ENCODE data around the gene TUBE1. TPM values are rescaled to one million over a fixed set of nuclear protein-coding genes. Genes with fewer than 3 reads are reported as not detected.
A peak's percentile ranks its signal among the peaks of the same experiment; 100 is the strongest.

The TUBE1 gene
- total RNA-seq, 4 donors from 2014 or later = 6.1 to 14.7 (median 10.0) TPM

GRCh38 chr6:112036088-112036637 is 51.1 kb downstream of the TUBE1 start:
- Histone ChIP-seq H3K27me3 (no peaks in the 10 kb centered on the region), H3K4me1 (peaks cover 10 to 20% of the 10 kb centered on the region in 2 donors), H3K27ac (peak overlapping the region; percentile 15 to 65 (median 59)), H3K4me3 (no peak overlapping the region), H3K9me3 (no peaks in the 10 kb centered on the region), H3K36me3 (no peaks in the 10 kb centered on the region)
- DNase-seq (no peak), ATAC-seq (no peak)
- intact Hi-C loops (cut with DNase I; ENCODE audit: low total_unique reads) (no loop called here), in situ Hi-C loops (cut with MboI; ENCODE audit: low sequenced_read_pairs in 4 of 4) (no loop called here)
- TF ChIP-seq POLR2A (IDR thresholded peaks at IDR 0.05) = no peak
- TF ChIP-seq CTCF (IDR thresholded peaks at IDR 0.05 in 4 of 5, conservative IDR thresholded peaks at IDR 0.05 in 1 of 5) = no peak

- Histone ChIP-seq H3K27me3 (no peaks in the 10 kb centered on the region), H3K27ac (peak overlapping the region; percentile 42 to 57 (median 52)), H3K4me1 (peaks cover 10 to 20% of the 10 kb centered on the region in 2 donors), H3K4me3 (no peak overlapping the region), H3K9me3 (no peaks in the 10 kb centered on the region), H3K36me3 (no peaks in the 10 kb centered on the region)
- TF ChIP-seq POLR2A (IDR thresholded peaks at IDR 0.05) (no peak), CTCF (IDR thresholded peaks at IDR 0.05 in 4 of 5, conservative IDR thresholded peaks at IDR 0.05 in 1 of 5) (no peak)
- no peak for ATAC-seq
- no peak for DNase-seq
- intact Hi-C loops (cut with DNase I; ENCODE audit: low total_unique reads) (loop anchor here (2.0 kb wide), 1 partner anchor 16 kb away; no protein-coding TSS in a partner anchor), in situ Hi-C loops (cut with MboI; ENCODE audit: low sequenced_read_pairs in 4 of 4) (no loop called here)
These were observed 52.7 kb downstream of the TUBE1 start for GRCh38 chr6:112034616-112034995.

GRCh38 chr6:112033791-112034615 is 53.3 kb downstream of the TUBE1 start:
- no peak overlapping the region for H3K4me3 ChIP-seq

GRCh38 chr6:112032728-112033127 is 54.6 kb downstream of the TUBE1 start:
- in situ Hi-C loops (cut with MboI; ENCODE audit: low sequenced_read_pairs in 4 of 4) = no loop called here
- intact Hi-C loops (cut with DNase I; ENCODE audit: low total_unique reads) = no loop called here
- no peaks in the 10 kb centered on the region for H3K27me3 ChIP-seq
- H3K36me3 ChIP-seq = no peaks in the 10 kb centered on the region
- no peak for DNase-seq
- peaks cover 5 to 7% of the 10 kb centered on the region in 2 donors for H3K4me1 ChIP-seq
- no peaks in the 10 kb centered on the region for H3K9me3 ChIP-seq
- no peak overlapping the region for H3K27ac ChIP-seq
- no peak overlapping the region for H3K4me3 ChIP-seq
- ATAC-seq = no peak
- no peak for TF ChIP-seq CTCF (IDR thresholded peaks at IDR 0.05 in 4 of 5, conservative IDR thresholded peaks at IDR 0.05 in 1 of 5)
- no peak for TF ChIP-seq POLR2A (IDR thresholded peaks at IDR 0.05)

More at GRCh38 chr6:112033791-112034615, 53.3 kb downstream of the TUBE1 start:
- Histone ChIP-seq H3K27ac (peak overlapping the region; percentile 42 to 57 (median 52)), H3K36me3 (no peaks in the 10 kb centered on the region), H3K4me1 (peaks cover 10 to 17% of the 10 kb centered on the region in 2 donors), H3K27me3 (no peaks in the 10 kb centered on the region), H3K9me3 (no peaks in the 10 kb centered on the region)
- in situ Hi-C loops (cut with MboI; ENCODE audit: low sequenced_read_pairs in 4 of 4) (no loop called here), intact Hi-C loops (cut with DNase I; ENCODE audit: low total_unique reads) (loop anchor here (2.0 kb wide), 1 partner anchor 15 kb away; no protein-coding TSS in a partner anchor)
- no peak for ATAC-seq
- DNase-seq = no peak
- TF ChIP-seq CTCF (IDR thresholded peaks at IDR 0.05 in 4 of 5, conservative IDR thresholded peaks at IDR 0.05 in 1 of 5) = no peak
- TF ChIP-seq POLR2A (IDR thresholded peaks at IDR 0.05) = no peak
